AG04450 (cell line): ENCODE measurements around the gene RBM18. TPM values are rescaled to one million over a fixed set of nuclear protein-coding genes. Genes with fewer than 3 reads are reported as not detected.
A peak's percentile ranks its signal among the peaks of the same experiment; 100 is the strongest.

Experiments
- CTCF ChIA-PET: fragments of 300-600, 350-600 bp; formaldehyde crosslinking; extraction: SDS; loops from one replicate; lab custom pipeline; 2022; ENCODE audit warnings: antibody characterized with exemption, inconsistent platforms; lab: Charles Lee
- POLR2A ChIA-PET: fragments of 350-600 bp; formaldehyde crosslinking; extraction: SDS; loops from one replicate; lab custom pipeline; 2021; ENCODE audit warnings: antibody characterized with exemption, inconsistent platforms; lab: Yijun Ruan, JAX
- DNase-seq: peaks from one replicate; pipeline ENCODE4 v3.0.0-alpha.2; 2011; ENCODE audit warnings: low read depth, low spot score
- H3K27ac ChIP-seq: one replicate; pipeline ENCODE4 v1.5.1; 2012; ENCODE audit warnings: low read depth, low read length, control low read depth
- H3K27me3 ChIP-seq: one replicate; pipeline ENCODE4 v1.6.0; 2012; ENCODE audit warnings: low read length; ENCODE audit not compliant: control insufficient read depth, insufficient read depth
- H3K4me3 ChIP-seq: 2 replicates; pipeline ENCODE4 v1.5.1; 2011; ENCODE audit warnings: mild to moderate bottlenecking, low read depth, low read length, control low read depth
- H3K9me3 ChIP-seq: 2 replicates; pipeline ENCODE4 v1.5.1; 2012; ENCODE audit warnings: low read length; ENCODE audit not compliant: control insufficient read depth, insufficient read depth
- CTCF ChIP-seq: IDR thresholded peaks from 2 replicates; pipeline ENCODE4 v1.5.1; 2011; ENCODE audit warnings: low read depth, low read length, control low read depth, inconsistent platforms
- polyA plus RNA-seq: library from polyadenylated mRNA; depleted of rRNA; stranded (reverse); fragments of >200 nt; gene quantifications from 2 replicates; pipeline ENCODE4 v1.2.3, GENCODE V29; 2011

Gene RBM18
- polyA plus RNA-seq, 1 experiment, result 38.6 TPM

GRCh38 chr9:122206118-122207046 is 58.3 kb downstream of the RBM18 start:
- no peak overlapping the region for H3K4me3 ChIP-seq
- H3K9me3 ChIP-seq, result no peaks in the 10 kb centered on the region; the same call in 1 of the 2 replicates
- no peak overlapping the region for H3K27ac ChIP-seq
- DNase-seq, result peak; percentile 37
- ChIA-PET POLR2A (no interaction called here), CTCF (interaction anchor here (1.2 kb wide), 1 partner anchor 144 kb away, joined by 3 read pairs; no protein-coding TSS in a partner anchor)
- no peak for TF ChIP-seq CTCF
- H3K27me3 ChIP-seq, result peaks cover 18% of the 10 kb centered on the region

- Histone ChIP-seq H3K27ac (no peak overlapping the region), H3K9me3 (no peaks in the 10 kb centered on the region; the same call in 1 of the 2 replicates), H3K4me3 (no peak overlapping the region), H3K27me3 (peaks cover 13% of the 10 kb centered on the region)
- ChIA-PET POLR2A (no interaction called here), CTCF (no interaction called here)
- DNase-seq, result no peak
- TF ChIP-seq CTCF, result no peak
Observed at GRCh38 chr9:122205176-122205575, 59.5 kb downstream of the RBM18 start.

GRCh38 chr9:122204491-122204890 is 60.1 kb downstream of the RBM18 start:
- DNase-seq, result no peak
- no peaks in the 10 kb centered on the region; the same call in 1 of the 2 replicates for H3K9me3 ChIP-seq
- ChIA-PET CTCF (no interaction called here), POLR2A (no interaction called here)
- peaks cover 11% of the 10 kb centered on the region for H3K27me3 ChIP-seq
- H3K27ac ChIP-seq, result no peak overlapping the region
- no peak for TF ChIP-seq CTCF
- H3K4me3 ChIP-seq, result no peak overlapping the region

GRCh38 chr9:122204055-122204454 is 60.6 kb downstream of the RBM18 start:
- Histone ChIP-seq H3K9me3 (no peaks in the 10 kb centered on the region), H3K27ac (no peak overlapping the region), H3K4me3 (no peak overlapping the region), H3K27me3 (peaks cover 8% of the 10 kb centered on the region)
- no peak for TF ChIP-seq CTCF
- ChIA-PET CTCF (interaction anchor here (0.9 kb wide), 1 partner anchor 146 kb away, joined by 3 read pairs; no protein-coding TSS in a partner anchor), POLR2A (no interaction called here)
- no peak for DNase-seq

- Histone ChIP-seq H3K27ac (no peak overlapping the region), H3K27me3 (peaks cover 10% of the 10 kb centered on the region), H3K4me3 (no peak overlapping the region), H3K9me3 (no peaks in the 10 kb centered on the region)
- DNase-seq, result no peak
- POLR2A ChIA-PET, result no interaction called here
- CTCF ChIA-PET, result no interaction called here
- no peak for TF ChIP-seq CTCF
Observed at GRCh38 chr9:122202111-122202510, 62.5 kb downstream of the RBM18 start.
